ENCODE data around the gene MPHOSPH8.

DNA sequence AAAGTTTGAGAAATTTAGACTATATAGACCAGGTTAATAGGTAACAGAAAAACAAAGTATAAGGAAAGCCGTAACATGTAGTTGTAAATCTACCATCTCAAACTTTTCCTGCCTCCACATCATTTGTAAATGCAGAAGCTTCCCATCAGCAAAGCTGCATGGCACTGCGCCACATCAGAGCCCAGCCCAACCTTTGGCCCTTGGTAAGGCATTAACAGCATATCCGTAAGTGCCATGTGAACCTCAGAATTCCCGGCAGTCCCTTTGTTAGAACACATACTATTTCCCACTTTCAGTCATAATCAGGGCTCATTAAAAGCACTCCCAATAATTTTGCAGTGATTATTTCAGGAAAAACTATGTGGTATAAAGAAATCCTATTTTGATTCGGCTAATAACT lies 51.6 kb downstream of the MPHOSPH8 start:
- TF ChIP-seq POLR2A (IDR thresholded peaks at IDR 0.05; ENCODE audit: low read depth, low read length) (no peak), TAF1 (IDR thresholded peaks at IDR 0.05; ENCODE audit: borderline replicate concordance, low read depth, low read length) (no peak)

All from GM12892 (cell line).